ENCODE data around the gene ZNF268.

- TF ChIP-seq CTCF (IDR thresholded peaks at IDR 0.05) (no peak), POLR2A (IDR thresholded peaks at IDR 0.05) (no peak), EP300 (IDR thresholded peaks at IDR 0.05) (no peak)
Observed at GRCh38 chr12:133156125-133156690, 25.1 kb upstream of the ZNF268 start.
